Measurements from ENCODE around the gene TCF20.

TCF20 gene

DNA sequence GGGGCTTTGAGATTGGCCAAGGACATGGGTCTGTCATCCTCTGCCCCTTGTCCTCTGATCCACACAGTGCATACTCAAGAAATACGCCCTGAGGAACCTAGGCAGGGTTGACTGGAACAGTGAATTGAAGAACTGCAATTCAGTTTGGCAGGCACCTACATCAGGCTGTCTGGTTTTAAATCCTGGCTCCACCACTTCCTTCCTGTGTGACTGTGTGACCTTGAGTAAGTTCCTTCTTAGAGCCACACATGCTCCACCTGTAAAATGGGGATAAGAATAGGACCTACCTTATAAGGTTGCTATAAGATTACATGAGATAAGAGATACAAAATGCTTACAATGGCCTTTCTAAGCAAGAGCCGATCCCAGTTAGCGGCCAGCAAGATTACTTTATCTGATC lies 15.8 kb upstream of the TCF20 start:
- peaks cover 3% of the 10 kb centered on the region for H3K4me1 ChIP-seq (ENCODE audit: control insufficient read depth, low read depth, low read length)
- H3K9ac ChIP-seq (ENCODE audit: low read length) = no peak overlapping the region
- H3K56ac ChIP-seq (ENCODE audit: low read length) = no peak overlapping the region
- no peak for DNase-seq
- no peak overlapping the region for H2BK120ac ChIP-seq (ENCODE audit: low read depth, low read length)
- no peak overlapping the region for H2BK15ac ChIP-seq (replicated peaks; ENCODE audit: low read depth)
- no peak overlapping the region for H3K18ac ChIP-seq (ENCODE audit: low read length)
- no peaks in the 10 kb centered on the region for H3K79me1 ChIP-seq (ENCODE audit: low read length)
- peaks cover 3% of the 10 kb centered on the region for H3K27me3 ChIP-seq (ENCODE audit: insufficient read depth, low read length, poor library complexity)
- no peak overlapping the region for H3K4me2 ChIP-seq (ENCODE audit: low read length)
- no peak overlapping the region for H4K8ac ChIP-seq (ENCODE audit: low read depth, low read length)
- no peak overlapping the region for H3K4me3 ChIP-seq (ENCODE audit: low read length)
- no peak overlapping the region for H3K4ac ChIP-seq (ENCODE audit: low read depth, low read length)
- no peak overlapping the region for H3K23ac ChIP-seq (ENCODE audit: low read length)
- no peak overlapping the region for H2BK5ac ChIP-seq (ENCODE audit: low read length)
- no peaks in the 10 kb centered on the region for H3K36me3 ChIP-seq (ENCODE audit: control insufficient read depth, insufficient read depth, low read length)
- no peak overlapping the region for H4K5ac ChIP-seq (ENCODE audit: low read length)
- no peaks in the 10 kb centered on the region for H3K79me2 ChIP-seq (ENCODE audit: control insufficient read depth, insufficient read depth, low read length)
- H2AK5ac ChIP-seq (ENCODE audit: low read length) = no peak overlapping the region
- H3K27ac ChIP-seq (ENCODE audit: low read depth, low read length) = no peak overlapping the region
- no CpG with 5 or more reads among the region's 3 CpGs for WGBS (ENCODE audit: extremely low coverage, insufficient coverage, low lambda C conversion rate)

DNA sequence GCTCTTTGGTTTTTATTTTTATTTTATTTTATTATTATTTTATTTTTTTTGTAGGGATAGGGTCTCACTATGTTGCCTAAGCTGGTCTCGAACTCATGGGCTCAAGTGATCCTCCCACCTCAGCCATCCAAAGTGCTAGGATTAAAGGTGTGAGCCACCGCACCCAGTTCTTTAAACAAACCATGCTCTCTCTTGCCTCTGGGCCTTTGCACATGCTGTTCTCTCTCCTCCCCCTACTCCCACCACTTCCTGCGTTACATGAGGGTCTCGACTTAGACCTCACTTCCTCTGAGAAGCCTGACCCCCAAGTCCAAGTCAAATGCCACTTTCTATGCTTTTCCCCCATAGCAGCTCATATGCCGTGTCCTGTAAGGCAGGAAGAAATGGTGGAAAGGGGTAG lies 15.2 kb upstream of the TCF20 start:
- H3K4me3 ChIP-seq (ENCODE audit: low read length) = no peak overlapping the region
- WGBS (ENCODE audit: extremely low coverage, insufficient coverage, low lambda C conversion rate) = no CpG with 5 or more reads among the region's 5 CpGs
- peaks cover 3% of the 10 kb centered on the region for H3K27me3 ChIP-seq (ENCODE audit: insufficient read depth, low read length, poor library complexity)

GRCh38 chr22:42284643-42285181 lies 14.3 kb upstream of the TCF20 start:
- peak overlapping the region; percentile 9 for H3K23ac ChIP-seq (ENCODE audit: low read length)
- H3K4me3 ChIP-seq (ENCODE audit: low read length) = no peak overlapping the region
- H3K4me1 ChIP-seq (ENCODE audit: control insufficient read depth, low read depth, low read length) = peaks cover 3% of the 10 kb centered on the region
- no peak overlapping the region for H2BK15ac ChIP-seq (replicated peaks; ENCODE audit: low read depth)
- H3K56ac ChIP-seq (ENCODE audit: low read length) = peak overlapping the region; percentile 15
- no peak overlapping the region for H4K5ac ChIP-seq (ENCODE audit: low read length)
- DNase-seq = no peak
- no peak overlapping the region for H3K18ac ChIP-seq (ENCODE audit: low read length)
- peaks cover 3% of the 10 kb centered on the region for H3K27me3 ChIP-seq (ENCODE audit: insufficient read depth, low read length, poor library complexity)
- H2BK120ac ChIP-seq (ENCODE audit: low read depth, low read length) = no peak overlapping the region
- no peaks in the 10 kb centered on the region for H3K79me1 ChIP-seq (ENCODE audit: low read length)
- no peaks in the 10 kb centered on the region for H3K36me3 ChIP-seq (ENCODE audit: control insufficient read depth, insufficient read depth, low read length)
- no CpG with 5 or more reads among the region's 14 CpGs for WGBS (ENCODE audit: extremely low coverage, insufficient coverage, low lambda C conversion rate)
- H3K4ac ChIP-seq (ENCODE audit: low read depth, low read length) = no peak overlapping the region
- H2AK5ac ChIP-seq (ENCODE audit: low read length) = peak overlapping the region; percentile 45
- H2BK5ac ChIP-seq (ENCODE audit: low read length) = no peak overlapping the region
- H4K8ac ChIP-seq (ENCODE audit: low read depth, low read length) = no peak overlapping the region
- no peak overlapping the region for H3K27ac ChIP-seq (ENCODE audit: low read depth, low read length)
- H3K9ac ChIP-seq (ENCODE audit: low read length) = no peak overlapping the region
- no peak overlapping the region for H3K4me2 ChIP-seq (ENCODE audit: low read length)
- H3K79me2 ChIP-seq (ENCODE audit: control insufficient read depth, insufficient read depth, low read length) = no peaks in the 10 kb centered on the region

More for the DNA sequence above, 15.2 kb upstream of the TCF20 start:
- Histone ChIP-seq H3K23ac (ENCODE audit: low read length) (no peak overlapping the region), H3K79me2 (ENCODE audit: control insufficient read depth, insufficient read depth, low read length) (no peaks in the 10 kb centered on the region), H3K79me1 (ENCODE audit: low read length) (no peaks in the 10 kb centered on the region), H2BK5ac (ENCODE audit: low read length) (no peak overlapping the region), H3K4ac (ENCODE audit: low read depth, low read length) (no peak overlapping the region), H3K27ac (ENCODE audit: low read depth, low read length) (no peak overlapping the region), H4K8ac (ENCODE audit: low read depth, low read length) (no peak overlapping the region), H2BK120ac (ENCODE audit: low read depth, low read length) (no peak overlapping the region), H3K56ac (ENCODE audit: low read length) (no peak overlapping the region), H3K4me1 (ENCODE audit: control insufficient read depth, low read depth, low read length) (peaks cover 3% of the 10 kb centered on the region), H3K4me2 (ENCODE audit: low read length) (no peak overlapping the region), H3K9ac (ENCODE audit: low read length) (no peak overlapping the region), H4K5ac (ENCODE audit: low read length) (no peak overlapping the region), H3K36me3 (ENCODE audit: control insufficient read depth, insufficient read depth, low read length) (no peaks in the 10 kb centered on the region), H3K18ac (ENCODE audit: low read length) (no peak overlapping the region), H2BK15ac (replicated peaks; ENCODE audit: low read depth) (no peak overlapping the region), H2AK5ac (ENCODE audit: low read length) (peak overlapping the region; percentile 24)
- DNase-seq = no peak

DNA sequence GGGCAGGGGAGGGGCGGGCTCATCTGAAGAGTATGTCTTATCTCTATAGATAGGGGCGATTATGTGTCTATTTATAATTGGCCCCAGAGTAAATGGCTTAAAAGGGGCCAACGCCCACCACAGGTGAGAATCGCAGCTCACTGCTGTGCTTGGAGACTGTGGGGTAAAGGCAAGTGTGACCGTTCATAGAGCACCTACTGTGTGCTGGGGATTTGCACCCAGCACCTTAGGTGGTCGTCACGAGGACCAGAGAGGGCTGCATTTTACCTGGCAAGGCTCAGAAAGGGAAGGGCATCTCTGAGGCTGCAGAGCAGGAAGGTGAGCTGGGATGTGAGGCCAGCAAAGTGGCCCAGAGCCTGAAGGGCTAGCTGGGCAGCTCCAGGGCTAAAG lies 13.7 kb upstream of the TCF20 start:
- Histone ChIP-seq H2BK15ac (replicated peaks; ENCODE audit: low read depth) (no peak overlapping the region), H3K56ac (ENCODE audit: low read length) (peak overlapping the region; percentile 49), H3K79me2 (ENCODE audit: control insufficient read depth, insufficient read depth, low read length) (no peaks in the 10 kb centered on the region), H4K8ac (ENCODE audit: low read depth, low read length) (no peak overlapping the region), H4K5ac (ENCODE audit: low read length) (no peak overlapping the region), H2BK120ac (ENCODE audit: low read depth, low read length) (no peak overlapping the region), H3K27ac (ENCODE audit: low read depth, low read length) (no peak overlapping the region), H3K4me2 (ENCODE audit: low read length) (no peak overlapping the region), H3K18ac (ENCODE audit: low read length) (no peak overlapping the region), H3K27me3 (ENCODE audit: insufficient read depth, low read length, poor library complexity) (peaks cover 3% of the 10 kb centered on the region), H3K9ac (ENCODE audit: low read length) (no peak overlapping the region), H3K4me1 (ENCODE audit: control insufficient read depth, low read depth, low read length) (peaks cover 3% of the 10 kb centered on the region), H3K23ac (ENCODE audit: low read length) (no peak overlapping the region), H2AK5ac (ENCODE audit: low read length) (peak overlapping the region; percentile 45), H3K79me1 (ENCODE audit: low read length) (no peaks in the 10 kb centered on the region), H2BK5ac (ENCODE audit: low read length) (no peak overlapping the region), H3K4me3 (ENCODE audit: low read length) (no peak overlapping the region), H3K36me3 (ENCODE audit: control insufficient read depth, insufficient read depth, low read length) (no peaks in the 10 kb centered on the region), H3K4ac (ENCODE audit: low read depth, low read length) (no peak overlapping the region)
- no peak for DNase-seq
- WGBS (ENCODE audit: extremely low coverage, insufficient coverage, low lambda C conversion rate) = no CpG with 5 or more reads among the region's 7 CpGs

- Histone ChIP-seq H3K4me2 (ENCODE audit: low read length) (peak overlapping the region; percentile 66), H2BK15ac (replicated peaks; ENCODE audit: low read depth) (no peak overlapping the region), H3K56ac (ENCODE audit: low read length) (peak overlapping the region; percentile 34), H2BK5ac (ENCODE audit: low read length) (no peak overlapping the region), H2AK5ac (ENCODE audit: low read length) (no peak overlapping the region), H3K4me3 (ENCODE audit: low read length) (no peak overlapping the region), H2BK120ac (ENCODE audit: low read depth, low read length) (no peak overlapping the region), H3K9ac (ENCODE audit: low read length) (peak overlapping the region; percentile 43), H4K8ac (ENCODE audit: low read depth, low read length) (no peak overlapping the region), H4K5ac (ENCODE audit: low read length) (no peak overlapping the region), H3K23ac (ENCODE audit: low read length) (no peak overlapping the region), H3K4me1 (ENCODE audit: control insufficient read depth, low read depth, low read length) (peaks cover 3% of the 10 kb centered on the region), H3K27me3 (ENCODE audit: insufficient read depth, low read length, poor library complexity) (peaks cover 3% of the 10 kb centered on the region), H3K18ac (ENCODE audit: low read length) (no peak overlapping the region), H3K27ac (ENCODE audit: low read depth, low read length) (no peak overlapping the region), H3K36me3 (ENCODE audit: control insufficient read depth, insufficient read depth, low read length) (no peaks in the 10 kb centered on the region), H3K79me2 (ENCODE audit: control insufficient read depth, insufficient read depth, low read length) (no peaks in the 10 kb centered on the region), H3K79me1 (ENCODE audit: low read length) (no peaks in the 10 kb centered on the region), H3K4ac (ENCODE audit: low read depth, low read length) (no peak overlapping the region)
- no CpG with 5 or more reads among the region's 72 CpGs for WGBS (ENCODE audit: extremely low coverage, insufficient coverage, low lambda C conversion rate)
- peak; percentile 65 for DNase-seq
These were observed 13.1 kb upstream of the TCF20 start for GRCh38 chr22:42283278-42284201.
